SH-SY5Y (cell line): ENCODE measurements around the gene THAP3.

ENCODE experiments used
- GATA2 ChIP-seq: IDR thresholded peaks from 2 replicates; pipeline ENCODE4 v1.6.1; 2011; ENCODE audit warnings: mild to moderate bottlenecking, low read depth, low read length
- GATA3 ChIP-seq: IDR thresholded peaks from 2 replicates; pipeline ENCODE4 v1.6.1; 2011; ENCODE audit warnings: low read depth, mild to moderate bottlenecking, low read length, moderate library complexity

- TF ChIP-seq GATA2 (no peak), GATA3 (no peak)
These were observed 45.1 kb upstream of the THAP3 start, which contains the start of gene ZBTB48 for GRCh38 chr1:6579374-6580118.
